HL-60/S4 treated with phorbol 12-myristate 13-acetate at 8.2 ng/mL for 4 days and 3 days (cell line): Measurements from ENCODE around the gene GDPD5.
"Not testable (repeated sequence)": the region's sequence is repeated elsewhere in the genome, so short reads cannot be mapped to it uniquely, and the experiment has no call there.

ENCODE experiments used
- in situ Hi-C: fragments of 300-500 bp; cut with MboI; formaldehyde crosslinking; loops from 2 replicates; pipeline ENCODE4 v1.15.0; 2022; ENCODE audit warnings: low sequenced_read_pairs

The GDPD5 gene

GRCh38 chr11:75431533-75432525 lies 93.9 kb downstream of the GDPD5 start:
- in situ Hi-C loops = no loop called here

DNA sequence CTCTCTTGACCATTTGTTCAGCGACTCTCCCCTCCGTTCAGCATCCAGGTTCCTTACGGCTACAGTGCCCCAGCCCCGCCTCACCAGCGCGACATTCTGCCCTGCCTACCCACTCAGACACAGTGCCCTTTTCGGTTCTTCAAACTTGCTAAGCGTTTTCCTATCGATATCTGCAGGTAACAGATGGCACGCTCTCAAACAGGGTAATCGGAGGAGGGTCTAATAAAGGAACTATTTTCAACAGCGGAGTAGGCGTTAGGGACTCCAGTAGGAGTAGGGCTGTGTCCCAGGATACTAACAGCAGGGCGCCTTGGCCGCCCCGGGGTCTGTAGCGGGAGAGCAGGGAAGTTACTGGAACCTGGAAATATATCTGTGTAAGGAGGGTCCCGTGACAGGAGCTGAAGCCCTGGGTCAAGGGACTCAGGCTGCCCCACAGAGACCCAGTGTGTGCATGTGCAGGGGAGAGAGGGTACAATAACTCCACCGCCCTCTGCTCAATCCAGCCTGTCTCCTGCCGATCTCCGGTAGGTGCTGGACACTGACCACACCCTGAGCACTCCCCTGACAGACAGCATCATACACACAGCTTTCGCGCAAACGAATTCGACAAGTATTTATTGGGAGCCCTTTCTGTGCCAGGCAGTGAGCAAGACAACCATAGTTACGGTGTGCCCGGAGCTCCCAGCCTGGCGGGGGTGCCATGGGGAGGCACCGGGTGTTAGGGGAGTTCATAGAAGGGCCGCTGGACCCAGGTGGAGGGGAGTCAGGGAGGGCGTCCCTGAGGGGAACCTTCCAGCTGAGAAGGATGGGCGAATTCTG lies 94.8 kb downstream of the GDPD5 start:
- in situ Hi-C loops = no loop called here

GRCh38 chr11:75429902-75430713 lies 95.6 kb downstream of the GDPD5 start:
- in situ Hi-C loops = no loop called here

DNA sequence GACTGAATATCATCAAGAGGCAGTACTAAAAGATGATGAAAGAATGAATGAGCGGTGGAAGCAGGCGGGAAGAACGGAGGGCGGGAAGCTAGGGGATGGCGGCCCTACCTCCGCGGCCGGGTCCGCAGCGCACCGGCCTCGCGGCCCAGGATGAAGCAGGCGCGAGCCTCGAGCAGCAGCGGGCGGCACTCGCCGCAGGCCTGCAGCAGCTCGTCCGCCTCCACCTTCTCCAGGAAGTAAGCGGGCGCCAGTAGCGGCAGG lies 96.2 kb downstream of the GDPD5 start:
- in situ Hi-C loops = no loop called here

DNA sequence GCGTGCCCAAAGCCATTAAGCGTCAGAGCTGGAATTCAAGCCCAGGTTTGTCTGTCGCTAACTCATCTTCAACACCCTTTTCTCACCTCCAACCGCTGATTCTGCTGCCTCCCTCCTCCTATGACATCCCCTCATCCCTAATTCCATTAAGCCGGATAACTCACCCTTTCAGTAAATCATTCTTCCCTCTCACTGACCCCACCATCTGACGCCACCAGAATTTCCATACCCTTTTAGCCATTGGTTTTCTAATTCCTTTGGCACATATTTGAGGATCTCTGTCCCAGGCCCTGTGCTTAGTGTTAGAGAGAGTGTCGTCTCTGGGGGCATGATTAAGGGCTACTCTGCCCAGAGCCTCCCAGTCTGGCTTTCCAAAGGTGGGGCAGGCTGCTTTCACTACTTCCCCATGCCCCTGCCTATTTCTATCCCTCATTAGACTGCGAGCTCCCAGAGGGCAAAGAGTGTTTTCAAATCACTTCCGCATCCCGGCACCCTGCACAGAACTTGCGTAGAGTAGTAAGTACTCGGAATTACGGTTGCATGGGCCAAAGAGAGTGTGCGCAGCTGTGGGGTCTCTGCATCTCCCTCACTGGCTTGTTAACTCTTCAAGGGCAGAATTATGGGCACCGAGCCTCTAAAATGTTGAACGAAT lies 96.6 kb downstream of the GDPD5 start:
- in situ Hi-C loops = no loop called here

GRCh38 chr11:75428281-75428724 lies 97.4 kb downstream of the GDPD5 start:
- in situ Hi-C loops = no loop called here

- in situ Hi-C loops = no loop called here
Observed at GRCh38 chr11:75427181-75427580, 98.6 kb downstream of the GDPD5 start.

GRCh38 chr11:75426720-75427086 lies 99.0 kb downstream of the GDPD5 start:
- in situ Hi-C loops = no loop called here

GRCh38 chr11:75425422-75425821 lies 100.3 kb downstream of the GDPD5 start:
- in situ Hi-C loops = no loop called here

GRCh38 chr11:75424396-75424795 lies 101.3 kb downstream of the GDPD5 start:
- in situ Hi-C loops = no loop called here

DNA sequence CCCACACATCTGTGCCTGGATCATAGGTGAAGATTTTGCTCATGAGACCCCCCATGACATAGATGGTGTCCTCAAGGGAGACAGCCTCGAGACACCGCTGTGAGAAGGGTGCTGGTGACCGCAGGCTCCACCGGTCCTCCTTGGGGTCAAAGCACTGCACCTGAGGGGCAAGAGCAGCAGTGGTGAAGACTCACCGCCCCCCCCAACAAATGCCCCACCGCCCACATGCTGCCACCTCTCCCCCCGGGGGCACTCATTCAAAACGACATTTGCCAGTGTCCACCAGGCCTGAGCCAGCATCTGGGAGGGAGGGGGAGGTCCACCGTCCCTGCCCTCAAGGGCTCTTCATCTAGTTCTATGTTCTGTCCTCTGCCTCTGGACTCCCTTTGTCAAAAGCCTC lies 102.0 kb downstream of the GDPD5 start:
- in situ Hi-C loops = no loop called here

GRCh38 chr11:75422248-75423231 lies 103.2 kb downstream of the GDPD5 start:
- in situ Hi-C loops = no loop called here

DNA sequence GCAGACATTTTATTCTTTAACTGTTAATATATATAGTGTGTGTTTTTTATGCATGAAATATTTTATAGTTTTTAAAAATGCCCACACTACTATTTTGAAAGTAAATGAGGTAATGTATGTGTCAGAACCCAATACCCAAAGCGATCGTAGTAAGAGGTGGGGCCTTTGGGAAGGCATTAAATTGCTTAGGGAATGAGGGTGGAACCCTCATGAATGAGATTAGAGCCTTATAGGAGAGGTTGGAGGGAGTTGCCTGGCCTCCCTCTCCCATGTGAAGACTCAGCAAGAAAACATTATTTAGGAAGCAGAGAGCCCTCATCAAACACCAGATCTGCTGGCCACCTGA lies 103.9 kb downstream of the GDPD5 start:
- in situ Hi-C loops = no loop called here

GRCh38 chr11:75421035-75421602 lies 104.6 kb downstream of the GDPD5 start:
- in situ Hi-C loops = no loop called here

DNA sequence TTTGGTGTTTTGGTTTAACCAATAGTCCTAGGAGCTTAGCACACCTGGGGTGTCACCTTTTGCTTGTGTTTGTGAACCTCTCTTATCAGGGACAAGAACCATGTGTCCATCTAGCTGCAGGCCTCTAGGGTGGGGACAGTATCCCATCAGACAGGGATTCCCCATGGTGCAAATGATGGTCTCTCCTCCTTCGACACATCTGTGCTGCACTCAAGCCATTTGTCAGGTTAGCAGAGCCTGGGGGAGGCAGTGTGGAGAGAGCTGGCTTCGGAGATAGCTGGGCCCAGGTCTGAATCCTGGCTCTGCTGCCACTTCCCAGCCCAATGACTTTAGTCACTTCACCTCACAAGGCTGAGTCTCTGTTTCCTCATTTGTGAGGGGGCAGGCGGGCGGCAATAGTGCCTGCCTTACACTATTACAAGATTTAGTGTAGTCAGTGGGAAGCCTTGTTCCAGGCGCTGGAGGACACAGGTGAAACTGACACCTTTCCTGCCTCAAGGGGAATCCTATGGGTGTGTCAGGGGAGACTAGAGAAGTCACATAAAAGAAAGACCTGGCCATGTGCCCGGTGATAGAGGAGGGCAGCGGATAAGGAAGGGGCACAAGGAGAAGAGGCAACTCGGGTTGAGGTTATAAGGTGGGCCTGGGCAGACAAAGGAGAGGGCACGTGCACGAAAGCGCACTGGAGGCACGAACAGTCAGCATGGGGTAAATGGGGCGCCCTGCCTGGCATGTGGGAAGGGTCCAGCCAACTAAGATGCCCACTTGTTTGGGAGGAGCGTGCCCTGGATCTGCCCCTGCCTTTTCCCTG lies 105.3 kb downstream of the GDPD5 start:
- in situ Hi-C loops = no loop called here

- in situ Hi-C loops = no loop called here
Observed at GRCh38 chr11:75413864-75414263, 111.9 kb downstream of the GDPD5 start.

DNA sequence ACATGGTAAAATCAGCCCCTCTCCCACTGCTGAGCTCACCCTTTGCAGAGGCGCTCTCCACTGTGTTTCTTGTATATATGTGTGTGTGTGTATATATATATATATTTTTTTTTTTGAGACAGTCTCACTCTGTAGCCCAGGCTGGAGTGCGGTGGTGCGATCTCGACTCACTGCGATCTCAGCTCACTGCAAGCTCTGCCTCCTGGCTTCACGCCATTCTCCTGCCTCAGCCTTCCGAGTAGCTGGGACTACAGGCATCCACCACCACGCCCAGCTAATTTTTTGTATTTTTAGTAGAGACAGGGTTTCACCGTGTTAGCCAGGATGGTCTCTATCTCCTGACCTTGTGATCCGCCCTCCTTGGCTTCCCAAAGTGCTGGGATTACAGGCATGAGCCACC lies 112.6 kb downstream of the GDPD5 start:
- in situ Hi-C loops = not testable (repeated sequence)

DNA sequence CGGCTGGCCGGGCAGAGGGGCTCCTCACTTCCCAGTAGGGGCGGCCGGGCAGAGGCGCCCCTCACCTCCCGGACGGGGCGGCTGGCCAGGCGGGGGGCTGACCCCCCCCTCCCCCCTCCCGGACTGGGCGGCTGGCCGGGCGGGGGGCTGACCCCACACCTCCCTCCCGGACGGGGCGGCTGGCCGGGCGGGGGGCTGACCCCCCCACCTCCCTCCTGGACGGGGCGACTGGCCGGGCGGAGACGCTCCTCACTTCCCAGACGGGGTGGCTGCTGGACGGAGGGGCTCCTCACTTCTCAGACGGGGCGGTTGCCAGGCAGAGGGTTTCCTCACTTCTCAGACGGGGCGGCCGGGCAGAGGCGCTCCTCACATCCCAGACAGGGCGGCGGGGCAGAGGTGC lies 115.8 kb downstream of the GDPD5 start:
- in situ Hi-C loops = not testable (repeated sequence)

- in situ Hi-C loops = no loop called here
Observed at GRCh38 chr11:75408957-75409219, 116.9 kb downstream of the GDPD5 start.
